Glutamatergic neuron (in vitro differentiated cells): ENCODE measurements around the gene ZNF175. TPM values are rescaled to one million over a fixed set of nuclear protein-coding genes. Genes with fewer than 3 reads are reported as not detected.

Source experiments
- DNase-seq: peaks from one replicate; pipeline ENCODE4 v3.0.0; 2022
- H3K27ac Mint-ChIP-seq: one replicate; pipeline ENCODE4 v1.8.0; 2020; ENCODE audit warnings: mild to moderate bottlenecking, mixed read lengths, inconsistent platforms; ENCODE audit not compliant: unreplicated experiment
- H3K27me3 Mint-ChIP-seq: one replicate; pipeline ENCODE4 v1.8.0; 2020; ENCODE audit warnings: mild to moderate bottlenecking, moderate library complexity, mixed read lengths, inconsistent platforms; ENCODE audit not compliant: unreplicated experiment
- H3K36me3 Mint-ChIP-seq: one replicate; pipeline ENCODE4 v1.8.0; 2020; ENCODE audit warnings: mild to moderate bottlenecking, mixed read lengths, inconsistent platforms; ENCODE audit not compliant: unreplicated experiment
- H3K4me1 Mint-ChIP-seq: one replicate; pipeline ENCODE4 v1.8.0; 2020; ENCODE audit warnings: mild to moderate bottlenecking, low read depth, mixed read lengths, inconsistent platforms; ENCODE audit not compliant: unreplicated experiment
- H3K4me3 Mint-ChIP-seq: one replicate; pipeline ENCODE4 v1.8.0; 2020; ENCODE audit warnings: mild to moderate bottlenecking, mixed read lengths, inconsistent platforms; ENCODE audit not compliant: unreplicated experiment
- H3K9me3 Mint-ChIP-seq: one replicate; pipeline ENCODE4 v1.8.0; 2020; ENCODE audit warnings: mild to moderate bottlenecking, moderate library complexity, mixed read lengths, inconsistent platforms; ENCODE audit not compliant: unreplicated experiment
- total RNA-seq: library from RNA; stranded (reverse); fragmentation: NEBNext Ultra II Directional; extraction: Animal tissue kit (Norgen Biotek cat#: 25700); gene quantifications from one replicate; pipeline ENCODE4 v1.2.1, GENCODE V29; 2021; ENCODE audit not compliant: unreplicated experiment
- TF ChIP-seq, protein P1 (sequence below): fragments of 200-600 bp; sonication (generic); IDR thresholded peaks from one replicate; pipeline ENCODE4 v1.5.0; 2021; ENCODE audit not compliant: partially characterized antibody, unreplicated experiment

Gene ZNF175
- total RNA-seq, 1 donor from 2014 or later: 12.4 TPM

DNA sequence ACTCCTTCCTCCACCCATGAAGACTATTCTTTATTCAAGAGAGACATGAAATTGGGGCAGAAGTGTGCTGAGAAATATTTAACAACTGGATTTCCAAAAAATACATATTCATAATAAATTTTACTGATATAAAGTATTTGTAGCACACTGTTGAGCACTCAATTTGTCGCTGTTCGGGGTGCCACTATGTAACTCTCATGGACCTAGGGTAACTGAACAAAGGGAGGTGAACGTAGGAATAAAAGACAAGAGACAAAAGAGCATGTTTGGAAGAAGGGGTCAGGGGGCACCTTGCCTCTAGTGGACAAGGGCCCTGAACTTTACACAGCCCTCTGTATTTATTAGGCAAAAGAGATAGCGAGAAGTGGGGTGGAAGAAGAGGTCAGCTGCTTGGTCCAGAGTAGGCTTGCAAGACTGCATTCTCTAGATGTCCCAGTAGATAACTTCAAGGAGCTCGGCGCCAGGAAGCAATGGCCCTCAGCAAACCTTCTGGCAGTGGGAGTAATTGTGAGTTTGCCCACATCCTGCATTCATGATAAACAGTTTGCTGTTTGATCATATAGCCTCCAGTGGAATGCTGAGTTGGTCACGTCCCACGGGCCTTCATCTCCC is 4.5 kb upstream of the ZNF175 start:
- H3K4me1 Mint-ChIP-seq: peaks cover 1% of the 10 kb centered on the region
- H3K36me3 Mint-ChIP-seq: no peaks in the 10 kb centered on the region
- TF ChIP-seq, protein P1, sequence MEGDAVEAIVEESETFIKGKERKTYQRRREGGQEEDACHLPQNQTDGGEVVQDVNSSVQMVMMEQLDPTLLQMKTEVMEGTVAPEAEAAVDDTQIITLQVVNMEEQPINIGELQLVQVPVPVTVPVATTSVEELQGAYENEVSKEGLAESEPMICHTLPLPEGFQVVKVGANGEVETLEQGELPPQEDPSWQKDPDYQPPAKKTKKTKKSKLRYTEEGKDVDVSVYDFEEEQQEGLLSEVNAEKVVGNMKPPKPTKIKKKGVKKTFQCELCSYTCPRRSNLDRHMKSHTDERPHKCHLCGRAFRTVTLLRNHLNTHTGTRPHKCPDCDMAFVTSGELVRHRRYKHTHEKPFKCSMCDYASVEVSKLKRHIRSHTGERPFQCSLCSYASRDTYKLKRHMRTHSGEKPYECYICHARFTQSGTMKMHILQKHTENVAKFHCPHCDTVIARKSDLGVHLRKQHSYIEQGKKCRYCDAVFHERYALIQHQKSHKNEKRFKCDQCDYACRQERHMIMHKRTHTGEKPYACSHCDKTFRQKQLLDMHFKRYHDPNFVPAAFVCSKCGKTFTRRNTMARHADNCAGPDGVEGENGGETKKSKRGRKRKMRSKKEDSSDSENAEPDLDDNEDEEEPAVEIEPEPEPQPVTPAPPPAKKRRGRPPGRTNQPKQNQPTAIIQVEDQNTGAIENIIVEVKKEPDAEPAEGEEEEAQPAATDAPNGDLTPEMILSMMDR: no peak
- H3K27ac Mint-ChIP-seq: no peak overlapping the region
- no peak for DNase-seq
- H3K9me3 Mint-ChIP-seq: peaks cover 2% of the 10 kb centered on the region
- H3K27me3 Mint-ChIP-seq: peaks cover 5% of the 10 kb centered on the region
- no peak overlapping the region for H3K4me3 Mint-ChIP-seq

DNA sequence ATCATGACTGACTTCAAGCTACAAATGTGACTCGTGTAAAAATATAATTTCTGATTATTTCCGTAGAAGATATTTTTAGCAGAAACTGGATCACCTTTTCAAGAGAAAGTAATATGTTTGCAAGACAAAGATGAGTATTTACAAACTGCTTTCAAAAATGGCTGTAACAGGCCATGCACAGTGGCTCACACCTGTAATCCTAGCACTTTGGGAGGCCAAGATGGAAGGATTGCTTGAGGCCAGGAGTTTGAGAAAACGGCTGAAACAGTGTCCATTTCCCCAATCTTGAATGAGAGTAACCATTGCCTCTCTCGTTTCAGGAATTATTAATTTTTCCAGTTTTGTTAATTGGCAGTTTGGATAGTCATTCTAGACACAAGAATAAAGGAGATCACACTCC is 3.5 kb upstream of the ZNF175 start:
- Mint-ChIP-seq H3K27me3 (peaks cover 5% of the 10 kb centered on the region), H3K36me3 (no peaks in the 10 kb centered on the region), H3K4me1 (peaks cover 10% of the 10 kb centered on the region), H3K4me3 (no peak overlapping the region), H3K9me3 (peaks cover under 1% of the 10 kb centered on the region), H3K27ac (no peak overlapping the region)
- no peak for DNase-seq
- TF ChIP-seq, protein P1: no peak

DNA sequence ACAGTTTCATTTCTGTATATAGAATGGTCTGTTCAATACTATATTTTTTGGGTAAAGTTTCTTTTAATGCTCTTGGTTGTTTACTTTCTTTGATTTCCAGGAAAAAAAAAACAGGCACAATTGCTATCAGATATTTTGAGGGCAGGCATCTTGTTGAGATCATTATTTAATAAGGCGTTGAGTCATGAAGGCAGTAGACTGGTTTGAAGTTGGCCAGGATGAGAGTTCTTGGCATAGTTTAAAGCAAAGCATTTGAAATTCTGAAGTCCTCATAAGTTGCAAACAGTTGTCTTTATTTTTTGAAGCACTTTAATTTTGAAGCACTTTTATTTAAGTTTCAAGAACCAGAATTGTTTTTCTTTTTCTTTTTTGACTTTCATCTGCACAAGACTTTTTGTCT is 2.6 kb upstream of the ZNF175 start:
- H3K4me1 Mint-ChIP-seq: peaks cover 10% of the 10 kb centered on the region
- DNase-seq: no peak
- no peaks in the 10 kb centered on the region for H3K9me3 Mint-ChIP-seq
- no peak overlapping the region for H3K27ac Mint-ChIP-seq
- H3K4me3 Mint-ChIP-seq: no peak overlapping the region
- H3K27me3 Mint-ChIP-seq: peaks cover 5% of the 10 kb centered on the region
- H3K36me3 Mint-ChIP-seq: no peaks in the 10 kb centered on the region
- TF ChIP-seq, protein P1: no peak

DNA sequence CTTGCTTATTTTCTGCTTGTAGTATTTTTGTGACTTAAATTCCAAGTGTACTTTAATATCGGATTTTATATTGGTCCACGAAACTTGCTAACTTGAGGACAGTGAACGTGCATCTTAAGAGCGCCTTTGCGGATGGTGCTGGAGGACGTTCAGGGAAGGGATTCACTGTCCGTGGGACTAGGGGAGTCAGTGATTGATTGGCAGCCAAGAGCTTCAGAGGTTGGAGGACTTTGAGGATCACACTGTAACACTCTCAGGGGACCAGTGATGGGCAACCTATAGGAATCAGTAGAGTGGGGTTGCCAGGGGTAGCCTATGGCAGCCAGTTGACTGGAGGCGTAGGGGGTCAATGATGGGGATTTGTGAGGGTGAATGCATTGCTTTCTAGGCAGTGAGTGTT is 516 bp downstream of the ZNF175 start:
- TF ChIP-seq, protein P1: no peak
- H3K4me3 Mint-ChIP-seq: peak overlapping the region; percentile 98
- H3K27me3 Mint-ChIP-seq: peaks cover 3% of the 10 kb centered on the region
- H3K36me3 Mint-ChIP-seq: no peaks in the 10 kb centered on the region
- H3K27ac Mint-ChIP-seq: peak overlapping the region; percentile 88
- no peaks in the 10 kb centered on the region for H3K9me3 Mint-ChIP-seq
- DNase-seq: no peak
- peaks cover 10% of the 10 kb centered on the region for H3K4me1 Mint-ChIP-seq

DNA sequence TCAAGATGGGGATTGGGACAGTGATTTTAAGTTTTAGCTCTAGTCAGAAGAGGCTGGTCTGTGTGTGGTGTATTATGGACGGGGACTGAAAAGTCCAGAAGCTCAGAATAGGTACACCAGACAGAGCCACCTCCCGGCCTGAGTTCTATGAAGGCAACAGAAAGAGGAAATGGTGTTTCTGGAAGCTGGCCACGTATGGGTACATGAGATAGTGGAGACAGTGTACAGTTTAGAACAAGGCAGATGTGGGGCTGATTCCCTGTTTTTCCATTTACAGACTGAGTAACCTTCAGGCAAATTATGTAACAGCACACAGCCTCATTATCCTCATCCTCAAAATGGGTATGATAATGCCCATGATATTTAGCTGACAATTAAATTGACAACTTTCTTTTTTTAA is 1.3 kb downstream of the ZNF175 start:
- DNase-seq: no peak
- Mint-ChIP-seq H3K27ac (no peak overlapping the region), H3K27me3 (peaks cover 3% of the 10 kb centered on the region), H3K36me3 (no peaks in the 10 kb centered on the region), H3K4me3 (peak overlapping the region; percentile 98), H3K4me1 (peaks cover 10% of the 10 kb centered on the region), H3K9me3 (no peaks in the 10 kb centered on the region)
- TF ChIP-seq, protein P1: no peak
